AML-193 (cell line): ENCODE measurements around the gene PDCD10.

Source experiments
- DNase-seq, 2 experiments: peaks; one replicate each; lab custom pipeline; 2025; lab: John Stamatoyannopoulos, UW

The PDCD10 gene

DNA sequence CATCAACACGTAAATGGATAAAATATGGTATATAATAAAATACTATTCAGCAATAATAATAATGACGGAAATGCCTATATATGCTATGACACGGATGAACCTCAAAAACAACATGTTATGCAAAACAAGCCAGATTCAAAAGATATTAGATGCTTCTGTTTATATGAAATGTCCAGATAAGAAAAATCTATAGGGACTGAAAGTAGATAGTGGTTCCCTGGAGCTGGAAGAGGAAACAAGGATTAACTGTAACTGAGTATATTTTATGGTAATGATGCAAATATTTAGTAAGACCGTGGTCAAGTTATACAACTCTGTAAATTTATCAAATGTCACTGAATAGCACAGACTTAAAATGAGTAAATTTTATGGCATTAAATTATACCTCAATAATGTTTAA is 55.2 kb downstream of the PDCD10 start:
- DNase-seq = no peak

DNA sequence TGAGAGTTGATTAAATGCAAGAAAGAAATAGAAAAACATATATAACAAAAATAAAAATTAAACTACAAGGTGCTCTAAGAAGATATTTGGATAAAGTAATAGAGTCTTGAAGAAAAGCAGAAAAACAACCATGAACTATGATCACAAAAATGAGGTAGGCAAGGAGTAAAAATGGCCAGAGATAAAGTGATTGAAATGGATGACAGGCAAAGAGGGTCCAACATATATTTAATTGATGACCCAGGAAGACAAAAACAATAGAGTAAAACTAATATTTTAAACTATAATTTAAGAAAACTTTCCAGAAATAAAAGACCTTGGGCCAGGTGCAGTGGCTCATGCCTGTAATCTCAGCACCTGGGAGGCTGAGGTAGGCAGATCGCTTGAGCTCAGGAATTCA is 58.8 kb downstream of the PDCD10 start:
- no peak for DNase-seq

DNA sequence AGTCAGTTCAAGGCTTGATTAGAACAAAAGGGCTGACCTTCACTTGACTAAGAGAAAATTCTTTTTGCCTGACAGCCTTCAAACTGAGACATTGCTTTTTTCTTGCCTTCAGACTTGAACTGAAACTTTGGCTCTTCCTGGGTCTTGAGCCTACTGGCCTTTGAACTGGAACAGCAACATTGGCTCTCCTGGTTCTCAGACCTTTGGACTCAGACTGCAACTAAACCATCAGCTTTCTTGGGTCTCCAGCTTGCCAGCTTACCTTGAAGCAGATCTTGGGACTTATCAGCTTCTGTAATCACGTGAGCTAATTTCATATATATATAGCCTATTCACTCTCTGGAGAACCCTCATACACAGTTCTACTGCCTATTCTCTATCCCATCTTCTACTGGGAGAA is 61.5 kb downstream of the PDCD10 start:
- no peak for DNase-seq

DNA sequence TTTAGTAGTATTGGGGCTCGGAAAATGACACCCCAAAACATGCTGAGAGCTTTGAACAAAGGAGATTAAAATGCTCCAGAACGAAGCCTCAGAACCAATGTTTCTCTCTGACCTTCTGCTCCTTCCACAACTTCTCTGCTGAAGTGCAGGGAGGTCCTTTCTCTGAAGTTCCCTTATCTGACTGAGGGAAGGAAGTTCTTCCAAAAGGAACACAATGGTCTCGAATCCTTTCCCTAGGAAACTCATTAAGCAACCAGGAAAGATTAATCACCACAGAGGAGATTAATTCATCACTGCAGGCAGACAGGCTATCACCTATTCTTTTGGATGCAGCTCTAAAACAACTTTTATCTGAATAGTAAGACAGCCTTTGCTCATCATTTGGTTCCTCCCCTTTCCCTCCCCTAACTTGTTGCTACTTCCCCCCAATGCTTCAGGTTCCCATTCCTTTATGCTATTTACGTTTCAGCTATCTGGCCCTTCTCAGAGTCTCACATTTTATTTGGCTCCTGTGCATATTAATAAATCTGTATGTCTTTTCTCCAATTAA is 62.7 kb downstream of the PDCD10 start:
- no peak for DNase-seq

DNA sequence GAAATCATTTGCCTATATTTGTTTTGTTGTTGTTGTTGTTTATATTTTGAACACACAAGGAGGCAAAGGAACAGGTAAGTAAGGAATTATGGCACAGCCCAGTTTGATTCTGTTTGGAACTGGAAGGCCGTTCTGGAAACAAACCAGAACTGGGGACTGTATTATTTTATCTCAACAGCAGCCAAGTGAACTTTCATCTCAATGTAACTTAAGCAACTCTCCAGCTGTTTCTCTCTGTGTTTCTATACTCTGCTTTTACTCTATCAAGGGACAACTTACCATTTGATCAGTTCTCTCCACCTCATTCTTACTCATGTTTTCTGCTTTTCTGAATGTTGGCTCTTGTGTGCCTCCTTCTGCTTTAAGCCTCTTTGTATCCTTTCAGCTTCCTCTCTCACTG is 65.0 kb downstream of the PDCD10 start:
- DNase-seq = no peak

DNA sequence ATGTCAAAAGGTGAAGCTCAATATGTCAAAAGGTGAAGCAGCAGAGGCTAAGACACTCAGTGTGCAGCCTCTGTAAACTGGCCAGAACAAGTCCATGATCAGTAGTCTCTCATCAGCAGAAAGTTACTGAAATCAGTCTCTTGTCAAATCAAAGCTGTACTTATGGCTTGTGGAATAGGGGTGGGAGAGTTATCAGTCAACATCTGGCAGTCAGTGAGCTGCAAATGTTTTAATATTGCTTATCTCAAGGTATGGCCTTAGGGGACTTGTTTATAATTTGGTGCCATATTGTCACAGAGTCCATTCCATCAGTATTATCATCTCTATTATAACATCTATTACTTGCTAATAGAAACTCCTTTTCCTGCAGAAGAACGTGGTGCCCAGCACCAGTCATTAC is 66.0 kb downstream of the PDCD10 start:
- no peak for DNase-seq

DNA sequence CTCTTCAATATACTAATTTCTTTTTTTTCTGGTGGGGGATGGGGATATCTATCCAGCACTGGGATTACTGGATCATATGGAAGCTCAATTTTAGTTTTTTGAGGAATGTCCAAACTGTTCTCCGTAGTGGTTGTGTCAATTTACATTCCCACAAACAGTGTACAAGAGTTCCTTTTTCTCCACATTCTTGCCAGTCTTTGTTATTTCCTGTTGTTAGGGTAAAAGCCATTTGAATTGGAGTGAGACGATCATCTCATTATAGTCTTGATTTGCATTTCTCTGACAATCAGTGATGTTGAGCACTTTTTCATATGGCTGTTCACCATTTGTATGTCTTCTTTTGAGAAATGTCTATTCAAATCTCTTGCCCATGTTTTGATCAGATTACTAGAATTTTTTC is 68.1 kb downstream of the PDCD10 start:
- DNase-seq = no peak

DNA sequence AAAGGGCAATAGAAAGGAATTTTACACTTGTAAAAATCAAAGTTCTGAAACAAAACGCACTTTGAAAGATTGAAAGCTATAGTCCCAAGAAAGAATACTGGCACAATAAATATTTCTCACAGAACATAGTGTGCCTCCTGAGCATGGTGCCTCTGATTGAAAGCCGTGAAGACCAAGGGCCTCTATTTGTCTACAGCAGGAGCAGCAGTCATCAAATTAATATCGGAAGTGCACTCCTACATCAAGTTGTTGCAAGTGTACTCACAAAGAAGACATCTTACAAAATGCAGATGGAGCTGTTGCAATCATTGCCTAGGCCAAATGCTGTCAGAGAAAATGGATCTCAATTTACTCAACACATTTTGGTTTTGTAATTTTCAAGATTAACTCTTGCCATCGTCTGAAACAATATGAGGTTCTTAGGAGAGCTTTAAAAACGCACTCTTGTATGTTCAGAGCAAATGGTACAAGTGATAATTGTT is 71.7 kb downstream of the PDCD10 start:
- peak; percentile 11 to 17 for DNase-seq

DNA sequence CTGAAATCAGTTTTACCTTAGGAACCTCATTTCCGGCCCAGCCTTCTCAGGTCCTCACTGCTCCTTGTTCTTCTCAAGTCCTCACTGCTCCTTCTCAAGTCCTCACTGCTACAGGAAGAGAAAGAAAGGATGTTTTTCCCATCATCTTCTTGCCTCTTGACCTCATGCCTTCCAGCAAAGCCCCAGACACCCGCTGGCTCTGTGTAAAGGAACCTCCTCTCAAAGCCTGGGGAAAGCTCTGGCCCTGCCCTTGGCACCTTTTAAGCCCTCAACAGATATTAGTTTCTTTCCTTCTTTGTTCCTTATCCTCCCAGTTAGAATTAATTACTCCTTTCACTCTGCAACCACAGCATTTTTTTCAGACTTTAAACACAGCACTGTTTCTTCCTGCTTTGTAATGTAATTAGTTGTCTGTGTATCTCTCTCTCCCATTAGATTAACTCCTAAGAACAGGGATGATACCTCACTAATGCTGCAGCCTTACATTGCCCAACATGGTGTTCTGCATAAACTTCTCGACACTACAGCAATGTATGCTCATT is 76.9 kb downstream of the PDCD10 start:
- DNase-seq = no peak

DNA sequence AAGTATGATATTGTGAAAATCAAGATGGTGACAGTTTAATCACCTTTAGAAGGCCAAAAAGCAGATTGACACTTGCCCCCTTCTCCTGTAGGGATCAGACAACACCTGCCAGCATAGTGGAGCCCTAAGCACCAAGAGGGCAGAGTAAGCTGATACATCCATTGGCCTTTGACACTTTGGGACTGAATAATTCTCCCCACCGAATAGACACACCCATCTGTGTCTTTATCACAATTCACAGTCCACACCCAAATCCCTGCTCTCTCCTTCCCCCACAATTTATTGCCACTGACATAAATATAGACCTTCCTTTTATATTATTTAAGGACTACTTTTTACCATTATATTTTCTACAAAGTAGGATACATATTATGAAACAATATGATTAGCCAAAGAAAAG is 77.9 kb downstream of the PDCD10 start:
- DNase-seq = no peak

DNA sequence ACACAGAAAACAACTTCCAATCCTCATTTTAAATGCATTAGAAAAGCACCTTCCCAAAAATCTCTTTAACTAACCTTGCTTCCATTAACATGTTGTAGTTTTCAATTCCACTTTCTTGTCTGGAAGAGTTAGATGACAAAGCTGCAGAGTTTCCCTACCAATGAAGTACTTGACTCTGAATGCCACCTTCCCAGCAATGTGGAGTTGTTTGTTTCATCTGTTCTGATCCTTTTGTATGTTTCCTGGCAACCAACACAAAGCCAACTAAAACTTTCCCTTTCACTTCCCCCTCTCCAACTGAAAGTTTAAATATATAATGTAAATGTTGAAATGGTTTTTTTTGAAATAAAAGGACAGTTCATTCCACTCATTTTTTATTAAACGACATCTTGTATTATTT is 80.9 kb downstream of the PDCD10 start, which contains the start of gene WDR49:
Gene WDR49, minus strand, starts transcription at position 183 of the 400 bp plus-strand sequence. CDS start 517 bp downstream, outside the sequence.
- DNase-seq = peak in 1 of 2 experiments; percentile 25

DNA sequence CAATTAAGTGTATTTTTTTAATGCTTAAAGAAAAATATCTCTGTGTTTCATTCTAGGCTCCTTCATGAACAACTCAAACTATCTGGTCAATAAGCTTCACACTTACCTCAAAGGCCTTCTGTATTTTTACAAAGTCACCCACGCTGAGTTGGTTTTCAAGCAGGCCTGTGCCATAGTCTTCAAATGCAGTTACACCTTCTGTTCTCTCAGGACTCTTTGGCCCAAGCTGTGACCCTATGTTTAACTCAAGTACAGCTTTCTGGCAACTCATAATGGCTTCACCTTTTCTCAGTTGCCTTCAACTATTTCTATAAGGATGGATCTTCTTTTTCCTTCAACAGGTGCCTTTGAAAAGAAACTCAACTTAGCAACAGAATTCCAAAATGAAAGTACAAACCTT is 81.5 kb downstream of the PDCD10 start:
- no peak for DNase-seq

DNA sequence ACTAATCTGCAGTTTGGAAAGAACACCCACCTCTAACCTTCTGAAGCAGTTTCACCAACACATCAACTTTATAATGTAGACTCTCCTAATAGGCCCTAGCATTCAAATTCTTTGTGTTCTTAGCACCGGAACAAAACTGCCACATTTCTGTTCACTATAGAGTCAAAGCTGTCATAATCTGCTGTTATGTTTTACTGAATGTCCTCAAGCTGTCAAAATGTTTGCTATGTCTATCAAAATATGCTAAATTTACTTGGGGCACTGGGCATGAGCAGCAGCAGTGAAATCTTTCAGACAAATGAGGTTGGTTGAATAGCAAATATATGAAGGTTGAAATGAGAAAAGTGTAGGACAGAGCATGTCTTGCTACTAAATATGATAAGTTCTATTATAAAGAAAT is 82.9 kb downstream of the PDCD10 start:
- no peak for DNase-seq

DNA sequence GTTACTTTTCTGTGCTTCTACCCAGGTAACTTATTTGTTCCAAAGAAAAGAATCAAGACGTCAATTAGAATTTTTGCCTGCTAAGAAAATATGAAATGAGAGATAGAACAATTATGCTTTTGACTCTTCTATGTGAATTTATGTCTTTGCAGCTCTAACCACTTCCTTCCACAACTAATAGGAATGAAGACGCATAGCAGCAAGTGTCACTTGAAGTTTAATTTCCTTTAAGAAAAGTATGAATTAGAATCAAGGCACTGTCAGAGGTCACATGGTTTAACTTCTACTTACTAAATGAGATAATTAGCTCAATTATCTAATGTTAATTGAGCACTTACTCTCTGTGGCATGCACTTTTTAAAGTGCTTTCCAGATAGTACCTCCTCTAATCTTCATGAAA is 84.2 kb downstream of the PDCD10 start:
- DNase-seq = no peak

DNA sequence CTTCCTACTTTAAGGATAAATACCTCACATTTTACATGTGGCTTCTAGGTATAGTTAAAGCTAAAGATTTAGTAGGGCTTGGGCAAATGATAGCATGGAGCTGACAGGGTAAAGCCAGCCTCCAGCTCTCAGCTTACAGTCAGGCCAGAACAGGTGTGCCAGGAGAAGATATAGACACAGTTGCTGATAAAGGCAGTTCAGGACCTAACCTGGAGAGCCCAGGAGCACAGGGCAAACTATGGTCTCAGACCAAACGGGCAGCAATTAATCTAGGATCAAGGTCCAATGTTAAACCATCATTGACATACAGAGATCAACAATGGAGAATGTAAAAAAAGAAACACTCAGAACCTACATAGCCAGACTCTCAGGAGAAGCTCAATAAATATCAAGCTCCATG is 84.9 kb downstream of the PDCD10 start:
- DNase-seq = no peak

DNA sequence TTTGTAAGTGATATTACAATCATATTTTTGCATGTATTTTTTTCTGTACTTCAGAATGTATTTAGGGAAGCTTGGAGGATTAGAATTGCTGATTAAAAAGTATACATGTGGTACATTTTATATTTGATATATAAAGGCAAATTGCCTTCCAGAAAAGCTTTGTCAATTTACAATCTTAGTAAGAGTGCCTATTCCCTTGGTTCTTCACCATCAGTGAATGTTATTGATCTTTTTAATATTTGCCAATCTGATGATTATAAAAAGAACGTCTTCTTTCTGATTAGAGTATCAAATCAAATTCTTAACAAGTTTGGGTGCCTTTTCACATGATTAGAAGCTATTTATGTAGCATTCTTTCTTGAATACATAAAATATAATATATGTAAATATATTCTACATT is 90.1 kb downstream of the PDCD10 start:
- no peak for DNase-seq
